Measurements from ENCODE around the gene CRTC1.
A peak's percentile ranks its signal among the peaks of the same experiment; 100 is the strongest.

Gene CRTC1

DNA sequence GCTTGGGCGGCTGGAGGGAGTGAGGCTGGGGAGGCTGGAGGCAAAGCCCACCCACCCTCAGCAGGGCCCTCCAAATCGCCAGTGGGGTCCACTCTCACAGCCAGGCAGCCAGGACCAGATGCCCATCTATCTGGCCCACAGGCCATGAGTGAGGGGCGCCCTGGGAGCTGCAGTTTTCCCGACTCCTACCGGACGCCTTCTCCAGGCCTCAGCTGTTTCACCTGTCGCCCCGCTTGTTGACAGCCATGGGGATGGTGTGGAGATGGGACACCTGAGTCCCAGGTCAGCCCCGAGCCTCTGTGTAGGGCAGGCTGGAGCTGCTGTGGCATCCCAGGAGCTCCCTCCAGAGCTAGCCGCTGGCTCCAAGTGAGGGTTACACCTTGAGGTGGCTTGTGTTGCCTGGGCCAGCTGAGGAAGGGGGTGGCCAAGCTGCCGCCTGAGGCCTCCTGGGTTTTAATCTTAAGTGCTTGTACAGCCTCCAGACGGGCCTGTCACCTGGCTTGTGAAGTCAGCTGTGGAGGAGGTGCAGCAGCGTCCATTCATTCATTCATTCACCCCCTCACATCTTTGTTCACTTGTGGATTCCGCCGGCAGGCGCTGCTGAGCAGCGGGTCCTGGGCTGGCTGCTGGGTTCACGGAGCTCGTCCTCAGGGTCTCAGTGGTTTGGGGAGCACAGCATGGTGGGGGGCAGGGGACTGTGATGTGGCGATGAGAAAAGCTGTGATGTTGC is 55.6 kb downstream of the CRTC1 start:
- TF ChIP-seq, protein P1, sequence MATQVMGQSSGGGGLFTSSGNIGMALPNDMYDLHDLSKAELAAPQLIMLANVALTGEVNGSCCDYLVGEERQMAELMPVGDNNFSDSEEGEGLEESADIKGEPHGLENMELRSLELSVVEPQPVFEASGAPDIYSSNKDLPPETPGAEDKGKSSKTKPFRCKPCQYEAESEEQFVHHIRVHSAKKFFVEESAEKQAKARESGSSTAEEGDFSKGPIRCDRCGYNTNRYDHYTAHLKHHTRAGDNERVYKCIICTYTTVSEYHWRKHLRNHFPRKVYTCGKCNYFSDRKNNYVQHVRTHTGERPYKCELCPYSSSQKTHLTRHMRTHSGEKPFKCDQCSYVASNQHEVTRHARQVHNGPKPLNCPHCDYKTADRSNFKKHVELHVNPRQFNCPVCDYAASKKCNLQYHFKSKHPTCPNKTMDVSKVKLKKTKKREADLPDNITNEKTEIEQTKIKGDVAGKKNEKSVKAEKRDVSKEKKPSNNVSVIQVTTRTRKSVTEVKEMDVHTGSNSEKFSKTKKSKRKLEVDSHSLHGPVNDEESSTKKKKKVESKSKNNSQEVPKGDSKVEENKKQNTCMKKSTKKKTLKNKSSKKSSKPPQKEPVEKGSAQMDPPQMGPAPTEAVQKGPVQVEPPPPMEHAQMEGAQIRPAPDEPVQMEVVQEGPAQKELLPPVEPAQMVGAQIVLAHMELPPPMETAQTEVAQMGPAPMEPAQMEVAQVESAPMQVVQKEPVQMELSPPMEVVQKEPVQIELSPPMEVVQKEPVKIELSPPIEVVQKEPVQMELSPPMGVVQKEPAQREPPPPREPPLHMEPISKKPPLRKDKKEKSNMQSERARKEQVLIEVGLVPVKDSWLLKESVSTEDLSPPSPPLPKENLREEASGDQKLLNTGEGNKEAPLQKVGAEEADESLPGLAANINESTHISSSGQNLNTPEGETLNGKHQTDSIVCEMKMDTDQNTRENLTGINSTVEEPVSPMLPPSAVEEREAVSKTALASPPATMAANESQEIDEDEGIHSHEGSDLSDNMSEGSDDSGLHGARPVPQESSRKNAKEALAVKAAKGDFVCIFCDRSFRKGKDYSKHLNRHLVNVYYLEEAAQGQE (IDR thresholded peaks at IDR 0.05; ENCODE audit: insufficient read depth in 1 of 2, low read depth in 2 of 2, low read length in 2 of 2) = no peak
- TF ChIP-seq FOXP2 (optimal IDR thresholded peaks at IDR 0.05; ENCODE audit: borderline replicate concordance, extremely low read depth, extremely low read length, insufficient read depth) = no peak
- TF ChIP-seq SIN3A (IDR thresholded peaks at IDR 0.05; ENCODE audit: borderline replicate concordance, insufficient read depth, low read length) = no peak
- no peak for TF ChIP-seq POLR2AphosphoS5 (IDR thresholded peaks at IDR 0.05; ENCODE audit: low read depth, low read length)
- TF ChIP-seq TAF1 (IDR thresholded peaks at IDR 0.05; ENCODE audit: borderline replicate concordance, insufficient read depth, low read length) = no peak

DNA sequence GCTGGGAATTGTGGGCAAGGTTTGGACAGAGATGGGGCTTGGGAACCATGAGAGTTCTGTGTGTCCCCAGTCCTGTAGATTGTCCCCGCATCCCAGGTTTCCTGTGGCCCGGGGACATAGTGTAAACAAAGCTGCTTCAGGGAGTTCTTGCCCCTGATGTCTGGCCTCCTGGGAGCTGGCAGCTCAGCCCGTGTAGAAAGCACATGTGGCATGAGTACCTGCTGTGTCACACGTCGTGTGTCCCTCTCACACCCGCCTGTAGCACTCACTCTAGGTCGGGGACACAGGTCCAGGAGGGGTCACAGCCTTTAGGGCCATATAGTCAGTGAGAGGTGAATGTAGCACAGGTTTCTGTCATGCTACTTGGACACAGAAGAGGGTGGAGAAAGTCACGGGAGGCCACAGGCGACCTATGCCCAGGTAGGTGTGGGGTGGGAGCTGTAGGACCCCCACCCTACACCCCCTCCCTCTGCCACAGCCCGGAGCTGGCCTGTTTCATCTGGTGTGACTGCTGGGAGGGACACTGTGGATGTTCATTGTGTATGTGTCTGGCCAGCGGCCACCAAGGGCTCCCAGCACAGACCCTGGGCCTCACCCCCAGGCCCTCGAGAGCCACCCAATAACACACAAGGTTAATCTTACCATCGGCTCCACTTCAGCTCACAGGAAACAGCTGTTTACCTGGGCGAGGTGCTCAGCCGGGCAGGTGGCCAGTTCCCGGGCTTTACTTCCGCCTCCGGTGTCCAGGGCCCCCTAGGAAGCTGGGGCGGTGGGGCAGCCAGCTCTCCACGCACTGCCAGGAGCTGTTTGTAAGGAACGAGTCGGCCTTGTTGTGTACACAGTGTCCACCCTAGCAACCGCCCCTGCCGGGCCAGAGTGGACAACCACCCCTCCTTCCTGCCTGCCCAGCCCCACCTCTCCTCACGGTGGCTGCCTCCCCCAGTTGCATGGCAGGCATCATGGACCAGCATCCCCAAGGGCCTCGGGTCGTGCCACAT is 57.9 kb downstream of the CRTC1 start:
- TF ChIP-seq SIN3A (IDR thresholded peaks at IDR 0.05; ENCODE audit: borderline replicate concordance, insufficient read depth, low read length) (no peak), FOXP2 (optimal IDR thresholded peaks at IDR 0.05; ENCODE audit: borderline replicate concordance, extremely low read depth, extremely low read length, insufficient read depth) (no peak), TAF1 (IDR thresholded peaks at IDR 0.05; ENCODE audit: borderline replicate concordance, insufficient read depth, low read length) (no peak), POLR2AphosphoS5 (IDR thresholded peaks at IDR 0.05; ENCODE audit: low read depth, low read length) (no peak)
- TF ChIP-seq, protein P1 (IDR thresholded peaks at IDR 0.05; ENCODE audit: insufficient read depth in 1 of 2, low read depth in 2 of 2, low read length in 2 of 2) = no peak

- TF ChIP-seq FOXP2 (optimal IDR thresholded peaks at IDR 0.05; ENCODE audit: borderline replicate concordance, extremely low read depth, extremely low read length, insufficient read depth) (no peak), POLR2AphosphoS5 (IDR thresholded peaks at IDR 0.05; ENCODE audit: low read depth, low read length) (no peak), TAF1 (IDR thresholded peaks at IDR 0.05; ENCODE audit: borderline replicate concordance, insufficient read depth, low read length) (no peak), SIN3A (IDR thresholded peaks at IDR 0.05; ENCODE audit: borderline replicate concordance, insufficient read depth, low read length) (no peak)
- TF ChIP-seq, protein P1 (IDR thresholded peaks at IDR 0.05; ENCODE audit: insufficient read depth in 1 of 2, low read depth in 2 of 2, low read length in 2 of 2) = no peak
These were observed 58.8 kb downstream of the CRTC1 start for GRCh38 chr19:18742324-18742723.

DNA sequence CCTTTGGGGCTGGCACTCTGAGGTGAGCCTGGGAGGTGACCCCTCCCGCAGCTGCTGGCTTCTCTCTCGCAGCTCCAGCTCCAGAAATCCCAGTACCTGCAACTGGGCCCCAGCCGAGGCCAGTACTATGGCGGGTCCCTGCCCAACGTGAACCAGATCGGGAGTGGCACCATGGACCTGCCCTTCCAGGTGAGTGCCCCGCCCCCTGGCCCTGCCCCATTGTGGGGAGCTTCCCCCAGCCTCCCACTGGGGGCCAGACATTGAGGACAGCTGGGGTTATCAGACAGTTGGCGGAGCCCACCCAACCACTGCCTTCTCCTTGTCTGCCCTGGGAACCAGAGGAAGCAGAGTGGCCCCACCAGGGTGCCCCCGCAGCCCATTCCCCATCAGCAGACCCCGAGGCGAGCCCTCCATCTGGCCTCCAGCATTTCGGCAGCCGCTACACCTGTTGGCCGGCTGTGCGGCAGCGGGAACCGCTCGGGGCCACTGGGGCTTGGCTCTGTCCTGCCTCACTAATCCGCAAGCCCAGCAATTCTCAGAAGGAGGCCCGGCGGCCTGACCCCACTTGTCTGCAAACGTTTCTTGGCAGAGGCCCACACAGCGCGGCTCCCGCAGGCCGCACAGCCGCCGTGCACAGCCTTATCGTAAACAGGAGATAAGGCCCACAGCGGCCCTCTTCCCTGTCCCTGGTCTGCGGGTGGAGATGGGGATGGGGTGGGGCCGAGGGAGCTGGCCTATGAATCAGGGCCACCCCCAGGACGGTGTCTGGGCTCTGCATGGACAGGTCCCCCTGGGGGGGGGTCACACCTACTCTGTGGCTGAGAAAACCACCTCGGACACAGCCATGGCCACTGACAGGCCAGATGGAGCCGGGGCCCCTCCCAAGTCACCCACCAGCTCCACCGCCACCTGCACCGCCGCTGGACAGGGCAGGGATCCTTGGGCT is 59.6 kb downstream of the CRTC1 start:
- no peak for TF ChIP-seq SIN3A (IDR thresholded peaks at IDR 0.05; ENCODE audit: borderline replicate concordance, insufficient read depth, low read length)
- peak; percentile 27 for TF ChIP-seq FOXP2 (optimal IDR thresholded peaks at IDR 0.05; ENCODE audit: borderline replicate concordance, extremely low read depth, extremely low read length, insufficient read depth)
- TF ChIP-seq TAF1 (IDR thresholded peaks at IDR 0.05; ENCODE audit: borderline replicate concordance, insufficient read depth, low read length) = no peak
- TF ChIP-seq, protein P1 (IDR thresholded peaks at IDR 0.05; ENCODE audit: insufficient read depth in 1 of 2, low read depth in 2 of 2, low read length in 2 of 2) = no peak
- no peak for TF ChIP-seq POLR2AphosphoS5 (IDR thresholded peaks at IDR 0.05; ENCODE audit: low read depth, low read length)
